A673 (cell line): ENCODE measurements around the gene TJP1. TPM values are rescaled to one million over a fixed set of nuclear protein-coding genes. Genes with fewer than 3 reads are reported as not detected.

Source experiments
- BruUV-seq: library from RNA; stranded (reverse); fragments of 400-500 nt; replicated peaks from 2 replicates; lab custom pipeline; 2021; lab: Mats Ljungman, UMichigan
- CTCF ChIA-PET: fragments of 300-600 bp; sonication (Branson Sonifier 250); formaldehyde crosslinking; loops from one replicate; lab custom pipeline; 2022; ENCODE audit warnings: antibody characterized with exemption; lab: Charles Lee
- POLR2A ChIA-PET: fragments of 300-600 bp; sonication (Branson Sonifier 250); formaldehyde crosslinking; loops from one replicate; lab custom pipeline; 2022; ENCODE audit warnings: antibody characterized with exemption; ENCODE audit not compliant: low non-redundant PET; lab: Charles Lee
- DNase-seq: peaks from one replicate; pipeline ENCODE4 v3.0.0-alpha.2; 2015; ENCODE audit warnings: low spot score
- H3K27ac ChIP-seq: fragments of 200-600 bp; sonication (generic); 2 replicates; pipeline ENCODE4 v1.5.1; 2016; ENCODE audit warnings: mixed run types, low read depth, mild to moderate bottlenecking, mixed read lengths, antibody characterized with exemption, low read length; ENCODE audit not compliant: poor library complexity, severe bottlenecking
- H3K27me3 ChIP-seq: fragments of 200-600 bp; sonication (generic); replicated peaks from 2 replicates; pipeline ENCODE4 v1.6.1; 2017; ENCODE audit warnings: mixed run types, low read depth, mild to moderate bottlenecking, mixed read lengths, antibody characterized with exemption, low read length; ENCODE audit not compliant: insufficient read depth, poor library complexity
- H3K36me3 ChIP-seq: fragments of 200-600 bp; sonication (generic); 2 replicates; pipeline ENCODE4 v1.6.1; 2016; ENCODE audit warnings: mixed run types, mild to moderate bottlenecking, mixed read lengths, antibody characterized with exemption, low read length; ENCODE audit not compliant: insufficient read depth, poor library complexity, severe bottlenecking
- H3K4me1 ChIP-seq: fragments of 200-600 bp; sonication (generic); 2 replicates; pipeline ENCODE4 v1.6.1; 2017; ENCODE audit warnings: mixed run types, mild to moderate bottlenecking, mixed read lengths, antibody characterized with exemption, low read length; ENCODE audit not compliant: insufficient read depth, poor library complexity, severe bottlenecking
- H3K4me3 ChIP-seq: fragments of 200-600 bp; sonication (generic); 2 replicates; pipeline ENCODE4 v1.5.1; 2016; ENCODE audit warnings: low read depth, mixed run types, mild to moderate bottlenecking, mixed read lengths, low read length; ENCODE audit not compliant: poor library complexity, severe bottlenecking
- H3K9me3 ChIP-seq: fragments of 200-600 bp; sonication (generic); 2 replicates; pipeline ENCODE4 v1.6.1; 2016; ENCODE audit warnings: mixed run types, low read depth, mild to moderate bottlenecking, mixed read lengths, antibody characterized with exemption, low read length; ENCODE audit not compliant: poor library complexity, severe bottlenecking
- EZH2 ChIP-seq: fragments of 200-600 bp; sonication (generic); IDR thresholded peaks from 2 replicates; pipeline ENCODE4 v1.6.1; 2017; ENCODE audit warnings: borderline replicate concordance, low read depth, mild to moderate bottlenecking, mixed read lengths, antibody characterized with exemption, low read length; ENCODE audit not compliant: poor library complexity, severe bottlenecking
- intact Hi-C: fragments of 100-400 bp; cut with micrococcal nuclease; formaldehyde crosslinking; loops from one replicate; pipeline ENCODE4 v1.10.0; 2022; ENCODE audit not compliant: unreplicated experiment
- total RNA-seq: library from RNA; stranded (reverse); gene quantifications from 2 replicates; pipeline ENCODE4 v1.2.3, GENCODE V29; 2021
- TF ChIP-seq, protein P1 (sequence below): fragments of 300-800, 200-600 bp; sonication (generic); conservative IDR thresholded peaks from 2 replicates; pipeline ENCODE4 v1.5.1; 2017; ENCODE audit warnings: low read depth, mild to moderate bottlenecking, antibody characterized with exemption, low read length, moderate library complexity, mixed read lengths

The TJP1 gene
- total RNA-seq, 1 experiment from 2014 or later, result 34.7 TPM

DNA sequence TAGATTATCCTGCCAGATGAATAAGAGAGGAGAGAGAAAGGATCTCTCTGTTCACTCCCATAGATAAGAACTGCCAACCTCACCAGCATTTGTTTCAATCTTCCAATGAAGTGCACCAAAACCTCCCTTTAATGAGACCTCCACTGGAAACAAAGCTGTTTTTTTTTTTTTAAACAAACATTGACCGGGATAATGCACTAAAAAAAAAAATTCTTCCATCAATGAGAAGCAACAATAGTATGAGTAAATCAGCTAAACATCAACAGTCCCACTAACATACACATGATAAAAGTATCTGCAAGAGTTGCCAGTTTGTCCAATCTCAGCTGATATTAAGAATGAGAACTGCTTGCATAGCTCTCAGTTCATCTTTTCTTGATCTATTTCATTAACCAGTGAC lies 19.9 kb downstream of the TJP1 start:
- Histone ChIP-seq H3K9me3 (no peaks in the 10 kb centered on the region), H3K27ac (no peak overlapping the region), H3K4me3 (no peak overlapping the region), H3K4me1 (peaks cover 25% of the 10 kb centered on the region), H3K36me3 (no peaks in the 10 kb centered on the region), H3K27me3 (no peaks in the 10 kb centered on the region)
- no peak for DNase-seq
- ChIA-PET CTCF (no interaction called here), POLR2A (no interaction called here)
- TF ChIP-seq EZH2, result no peak
- TF ChIP-seq, protein P1, sequence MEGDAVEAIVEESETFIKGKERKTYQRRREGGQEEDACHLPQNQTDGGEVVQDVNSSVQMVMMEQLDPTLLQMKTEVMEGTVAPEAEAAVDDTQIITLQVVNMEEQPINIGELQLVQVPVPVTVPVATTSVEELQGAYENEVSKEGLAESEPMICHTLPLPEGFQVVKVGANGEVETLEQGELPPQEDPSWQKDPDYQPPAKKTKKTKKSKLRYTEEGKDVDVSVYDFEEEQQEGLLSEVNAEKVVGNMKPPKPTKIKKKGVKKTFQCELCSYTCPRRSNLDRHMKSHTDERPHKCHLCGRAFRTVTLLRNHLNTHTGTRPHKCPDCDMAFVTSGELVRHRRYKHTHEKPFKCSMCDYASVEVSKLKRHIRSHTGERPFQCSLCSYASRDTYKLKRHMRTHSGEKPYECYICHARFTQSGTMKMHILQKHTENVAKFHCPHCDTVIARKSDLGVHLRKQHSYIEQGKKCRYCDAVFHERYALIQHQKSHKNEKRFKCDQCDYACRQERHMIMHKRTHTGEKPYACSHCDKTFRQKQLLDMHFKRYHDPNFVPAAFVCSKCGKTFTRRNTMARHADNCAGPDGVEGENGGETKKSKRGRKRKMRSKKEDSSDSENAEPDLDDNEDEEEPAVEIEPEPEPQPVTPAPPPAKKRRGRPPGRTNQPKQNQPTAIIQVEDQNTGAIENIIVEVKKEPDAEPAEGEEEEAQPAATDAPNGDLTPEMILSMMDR, result no peak
- BruUV-seq, result no TSS peak
- intact Hi-C loops, result no loop called here

DNA sequence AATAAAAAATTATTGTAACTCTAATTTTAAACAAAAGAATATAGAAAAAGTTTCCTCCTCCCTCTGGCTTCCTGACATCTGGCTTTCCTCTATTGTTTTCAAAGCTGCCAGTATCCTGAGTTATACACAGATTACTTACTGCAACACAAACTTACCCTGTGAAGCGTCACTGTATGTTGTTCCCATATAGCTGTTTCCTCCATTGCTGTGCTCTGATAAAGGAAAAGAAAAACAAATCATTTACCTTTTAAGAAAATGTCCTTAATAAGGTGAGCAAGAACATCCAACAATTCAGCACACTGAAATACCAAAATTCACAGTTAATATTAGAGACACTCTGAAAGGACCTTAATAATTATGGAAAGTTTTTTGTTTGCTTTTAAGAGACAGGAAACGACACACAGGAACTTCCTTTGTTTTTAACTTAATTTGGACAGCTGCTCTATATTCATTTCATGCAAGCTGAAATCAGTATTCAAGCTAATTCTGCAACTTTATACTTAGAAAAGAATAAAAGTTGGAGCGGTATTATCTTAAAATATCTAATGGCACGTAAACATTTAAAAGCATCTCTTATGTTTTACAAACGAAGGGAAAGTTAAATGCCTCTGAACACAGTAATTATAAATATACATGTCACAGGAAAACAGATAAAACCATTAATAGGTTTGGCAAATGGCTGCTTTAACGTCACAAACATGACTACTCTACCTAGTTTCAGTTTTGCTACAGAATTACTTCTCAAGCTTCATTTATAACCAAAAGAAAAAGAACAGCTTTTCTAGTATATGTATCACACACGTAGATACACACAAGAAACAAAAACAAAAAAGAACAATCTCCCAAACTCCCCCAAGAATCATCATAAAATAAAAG lies 21.5 kb downstream of the TJP1 start:
- Histone ChIP-seq H3K4me1 (peaks cover 25% of the 10 kb centered on the region), H3K4me3 (peak overlapping the region; percentile 34), H3K27ac (peak overlapping the region; percentile 40), H3K36me3 (no peaks in the 10 kb centered on the region), H3K27me3 (no peaks in the 10 kb centered on the region), H3K9me3 (no peaks in the 10 kb centered on the region)
- ChIA-PET POLR2A (no interaction called here), CTCF (interaction anchor here (0.6 kb wide), 1 partner anchor 57 kb away, joined by 3 read pairs; no protein-coding TSS in a partner anchor)
- TF ChIP-seq EZH2, result no peak
- TF ChIP-seq, protein P1, result no peak
- intact Hi-C loops, result no loop called here
- BruUV-seq, result no TSS peak
- peak; percentile 30 for DNase-seq

DNA sequence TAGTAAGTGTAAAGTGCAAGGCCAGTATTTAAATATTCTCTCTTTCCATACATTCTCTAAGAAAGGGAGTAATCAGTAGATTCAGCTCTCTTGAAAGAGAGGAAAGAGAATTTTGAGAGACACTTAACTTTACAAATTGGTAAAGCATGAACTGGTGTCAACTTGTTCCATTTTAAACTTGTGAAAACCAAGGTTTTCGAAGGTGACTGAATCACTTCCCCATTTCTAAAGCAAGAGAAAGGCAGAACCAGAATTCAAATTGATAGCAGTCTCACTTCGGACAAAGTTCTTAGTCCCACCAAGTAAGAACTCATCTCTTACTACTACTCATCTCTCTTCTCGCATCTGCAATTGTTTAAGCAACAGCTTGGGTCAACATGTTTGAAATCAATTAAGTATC lies 22.4 kb downstream of the TJP1 start:
- no peak overlapping the region for H3K4me3 ChIP-seq
- H3K36me3 ChIP-seq, result no peaks in the 10 kb centered on the region
- H3K27me3 ChIP-seq, result no peaks in the 10 kb centered on the region
- no peak for DNase-seq
- H3K27ac ChIP-seq, result no peak overlapping the region
- ChIA-PET POLR2A (no interaction called here), CTCF (no interaction called here)
- intact Hi-C loops, result no loop called here
- no peaks in the 10 kb centered on the region for H3K9me3 ChIP-seq
- BruUV-seq, result TSS peak; percentile 19
- TF ChIP-seq, protein P1, result no peak
- no peak for TF ChIP-seq EZH2
- H3K4me1 ChIP-seq, result peaks cover 18% of the 10 kb centered on the region
